NCI-H2107 treated with DMSO at 0.1 percent for 48 hours (cell line): Measurements from ENCODE around the gene CCDC74B.
"Not testable (repeated sequence)": the region's sequence is repeated elsewhere in the genome, so short reads cannot be mapped to it uniquely, and the experiment has no call there.

Experiments
- DNase-seq: peaks from one replicate; lab custom pipeline; 2025; ENCODE audit not compliant: unreplicated experiment; lab: John Stamatoyannopoulos, UW

CCDC74B gene

GRCh38 chr2:130102597-130103363 is 42.1 kb downstream of the CCDC74B start:
- not testable (repeated sequence) for DNase-seq
